ENCODE results near the gene ZNF598.

DNA sequence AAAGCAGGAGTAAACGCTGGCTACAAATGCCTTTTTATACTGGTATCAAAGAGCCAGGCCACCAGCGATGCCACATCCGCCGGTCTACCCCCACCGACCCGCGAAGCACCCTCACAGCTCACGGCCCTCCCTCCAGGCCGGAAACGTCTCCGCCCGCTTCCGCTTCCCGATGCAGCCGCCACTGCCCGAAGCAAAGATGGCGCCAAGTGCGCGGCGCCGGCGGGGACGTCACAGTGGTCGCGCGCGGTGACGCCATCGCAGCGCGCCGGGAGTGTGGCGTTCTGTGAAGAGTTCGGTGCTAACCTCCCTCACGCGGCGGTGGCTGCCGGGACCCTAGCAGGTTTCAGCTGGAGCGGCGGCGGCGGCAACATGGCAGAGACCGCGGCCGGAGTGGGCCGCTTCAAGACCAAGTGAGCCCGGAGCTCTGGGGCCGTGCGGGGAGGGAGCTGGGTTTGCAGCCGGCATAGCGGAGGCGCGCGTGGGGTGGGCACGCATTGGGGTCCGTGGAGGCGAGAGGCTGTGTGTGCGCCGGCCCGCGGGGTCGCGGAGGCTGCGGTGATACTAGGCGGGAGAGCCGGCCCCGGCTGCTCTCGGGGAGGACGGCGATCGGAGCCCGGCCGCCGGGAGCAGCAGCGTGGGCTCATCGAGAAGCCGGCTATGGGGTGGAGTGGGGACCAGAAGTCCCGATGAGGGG lies 37.7 kb downstream of the ZNF598 start, which contains the start of gene TBL3:
- TF ChIP-seq, protein P1, sequence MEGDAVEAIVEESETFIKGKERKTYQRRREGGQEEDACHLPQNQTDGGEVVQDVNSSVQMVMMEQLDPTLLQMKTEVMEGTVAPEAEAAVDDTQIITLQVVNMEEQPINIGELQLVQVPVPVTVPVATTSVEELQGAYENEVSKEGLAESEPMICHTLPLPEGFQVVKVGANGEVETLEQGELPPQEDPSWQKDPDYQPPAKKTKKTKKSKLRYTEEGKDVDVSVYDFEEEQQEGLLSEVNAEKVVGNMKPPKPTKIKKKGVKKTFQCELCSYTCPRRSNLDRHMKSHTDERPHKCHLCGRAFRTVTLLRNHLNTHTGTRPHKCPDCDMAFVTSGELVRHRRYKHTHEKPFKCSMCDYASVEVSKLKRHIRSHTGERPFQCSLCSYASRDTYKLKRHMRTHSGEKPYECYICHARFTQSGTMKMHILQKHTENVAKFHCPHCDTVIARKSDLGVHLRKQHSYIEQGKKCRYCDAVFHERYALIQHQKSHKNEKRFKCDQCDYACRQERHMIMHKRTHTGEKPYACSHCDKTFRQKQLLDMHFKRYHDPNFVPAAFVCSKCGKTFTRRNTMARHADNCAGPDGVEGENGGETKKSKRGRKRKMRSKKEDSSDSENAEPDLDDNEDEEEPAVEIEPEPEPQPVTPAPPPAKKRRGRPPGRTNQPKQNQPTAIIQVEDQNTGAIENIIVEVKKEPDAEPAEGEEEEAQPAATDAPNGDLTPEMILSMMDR (IDR thresholded peaks at IDR 0.05; ENCODE audit: insufficient read depth, low read length, poor library complexity, severe bottlenecking): no peak
- TF ChIP-seq EZH2phosphoT487 (conservative IDR thresholded peaks at IDR 0.05; ENCODE audit: low read length): no peak

Measured in SU-DHL-6 (cell line).